Parathyroid adenoma (tissue), 2 donors: ENCODE results near the gene MAPT.

Source experiments
- H2AFZ ChIP-seq: fragments of 300-600 bp; sonication (generic); one replicate; pipeline ENCODE4 v1.7.0; 2017; ENCODE audit warnings: antibody characterized with exemption, mild to moderate bottlenecking
- H3K27ac ChIP-seq: fragments of 300-600 bp; sonication (generic); one replicate; pipeline ENCODE4 v1.7.0; 2017
- H3K27me3 ChIP-seq: fragments of 300-600 bp; sonication (generic); one replicate; pipeline ENCODE4 v1.7.0; 2017; ENCODE audit warnings: low read length; ENCODE audit not compliant: control insufficient read depth, insufficient read depth
- H3K36me3 ChIP-seq: fragments of 300-600 bp; sonication (generic); one replicate; pipeline ENCODE4 v1.7.0; 2017; ENCODE audit warnings: low read length; ENCODE audit not compliant: control insufficient read depth, insufficient read depth
- H3K4me1 ChIP-seq: fragments of 300-600 bp; sonication (generic); one replicate; pipeline ENCODE4 v1.7.0; 2017; ENCODE audit warnings: control low read depth
- H3K4me2 ChIP-seq: fragments of 300-600 bp; sonication (generic); one replicate; pipeline ENCODE4 v1.7.0; 2017; ENCODE audit warnings: low read length
- H3K4me3 ChIP-seq: fragments of 300-600 bp; sonication (generic); one replicate; pipeline ENCODE4 v1.7.0; 2017; ENCODE audit warnings: low read depth, low read length
- H3K79me2 ChIP-seq: fragments of 300-600 bp; sonication (generic); one replicate; pipeline ENCODE4 v1.7.0; 2017; ENCODE audit warnings: control low read depth
- H3K9ac ChIP-seq: fragments of 300-600 bp; sonication (generic); one replicate; pipeline ENCODE4 v1.7.0; 2017; ENCODE audit warnings: mild to moderate bottlenecking
- H3K9me3 ChIP-seq: fragments of 300-600 bp; sonication (generic); one replicate; pipeline ENCODE4 v1.7.0; 2017; ENCODE audit warnings: low read length; ENCODE audit not compliant: control insufficient read depth
- TF ChIP-seq, protein P1 (sequence below): fragments of 300-600 bp; sonication (generic); IDR thresholded peaks from one replicate; pipeline ENCODE4 v1.7.0; 2017; ENCODE audit warnings: antibody characterized with exemption, mild to moderate bottlenecking
- donor health status: primary hyperparathyroidism.

MAPT gene

GRCh38 chr17:45977506-45977824 lies 83.1 kb downstream of the MAPT start:
- Histone ChIP-seq H3K36me3 (no peaks in the 10 kb centered on the region), H3K9ac (no peak overlapping the region), H3K27me3 (no peaks in the 10 kb centered on the region), H3K27ac (no peak overlapping the region), H3K9me3 (no peaks in the 10 kb centered on the region), H3K4me1 (no peaks in the 10 kb centered on the region), H2AFZ (no peak overlapping the region), H3K4me2 (no peak overlapping the region), H3K4me3 (no peak overlapping the region), H3K79me2 (no peaks in the 10 kb centered on the region)
- TF ChIP-seq, protein P1, sequence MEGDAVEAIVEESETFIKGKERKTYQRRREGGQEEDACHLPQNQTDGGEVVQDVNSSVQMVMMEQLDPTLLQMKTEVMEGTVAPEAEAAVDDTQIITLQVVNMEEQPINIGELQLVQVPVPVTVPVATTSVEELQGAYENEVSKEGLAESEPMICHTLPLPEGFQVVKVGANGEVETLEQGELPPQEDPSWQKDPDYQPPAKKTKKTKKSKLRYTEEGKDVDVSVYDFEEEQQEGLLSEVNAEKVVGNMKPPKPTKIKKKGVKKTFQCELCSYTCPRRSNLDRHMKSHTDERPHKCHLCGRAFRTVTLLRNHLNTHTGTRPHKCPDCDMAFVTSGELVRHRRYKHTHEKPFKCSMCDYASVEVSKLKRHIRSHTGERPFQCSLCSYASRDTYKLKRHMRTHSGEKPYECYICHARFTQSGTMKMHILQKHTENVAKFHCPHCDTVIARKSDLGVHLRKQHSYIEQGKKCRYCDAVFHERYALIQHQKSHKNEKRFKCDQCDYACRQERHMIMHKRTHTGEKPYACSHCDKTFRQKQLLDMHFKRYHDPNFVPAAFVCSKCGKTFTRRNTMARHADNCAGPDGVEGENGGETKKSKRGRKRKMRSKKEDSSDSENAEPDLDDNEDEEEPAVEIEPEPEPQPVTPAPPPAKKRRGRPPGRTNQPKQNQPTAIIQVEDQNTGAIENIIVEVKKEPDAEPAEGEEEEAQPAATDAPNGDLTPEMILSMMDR = no peak

DNA sequence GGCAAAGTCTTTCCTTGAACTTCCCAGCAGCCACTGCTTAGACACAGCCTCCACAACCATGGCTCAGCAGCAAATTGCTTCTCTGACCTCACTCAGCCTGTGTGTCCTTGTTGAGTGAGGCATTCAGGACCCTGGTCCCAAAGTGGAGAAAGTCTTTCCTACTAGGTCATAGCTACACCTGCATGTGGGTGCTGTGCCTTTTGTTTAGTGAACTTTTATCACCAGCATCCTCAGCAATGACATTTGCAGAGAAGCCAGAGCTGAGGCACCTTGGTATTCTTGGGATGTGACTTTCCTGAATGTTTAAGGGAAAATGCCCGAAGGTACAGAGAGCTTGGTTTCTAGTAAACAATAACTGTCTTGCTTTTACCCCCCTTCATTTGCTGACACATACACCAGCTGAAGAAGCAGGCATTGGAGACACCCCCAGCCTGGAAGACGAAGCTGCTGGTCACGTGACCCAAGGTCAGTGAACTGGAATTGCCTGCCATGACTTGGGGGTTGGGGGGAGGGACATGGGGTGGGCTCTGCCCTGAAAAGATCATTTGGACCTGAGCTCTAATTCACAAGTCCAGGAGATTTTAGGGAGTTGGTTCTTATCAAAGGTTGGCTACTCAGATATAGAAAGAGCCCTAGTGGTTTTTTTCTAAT lies 83.7 kb downstream of the MAPT start:
- Histone ChIP-seq H3K4me3 (no peak overlapping the region), H3K9me3 (no peaks in the 10 kb centered on the region), H3K4me2 (no peak overlapping the region), H3K27me3 (no peaks in the 10 kb centered on the region), H3K27ac (no peak overlapping the region), H3K36me3 (no peaks in the 10 kb centered on the region), H3K79me2 (no peaks in the 10 kb centered on the region), H3K9ac (no peak overlapping the region), H2AFZ (no peak overlapping the region), H3K4me1 (no peaks in the 10 kb centered on the region)
- TF ChIP-seq, protein P1 = no peak

GRCh38 chr17:45979137-45979536 lies 84.8 kb downstream of the MAPT start:
- no peak overlapping the region for H3K9ac ChIP-seq
- no peaks in the 10 kb centered on the region for H3K4me1 ChIP-seq
- H3K36me3 ChIP-seq = no peaks in the 10 kb centered on the region
- no peaks in the 10 kb centered on the region for H3K9me3 ChIP-seq
- no peak overlapping the region for H2AFZ ChIP-seq
- H3K79me2 ChIP-seq = no peaks in the 10 kb centered on the region
- TF ChIP-seq, protein P1 = no peak
- H3K4me3 ChIP-seq = no peak overlapping the region
- no peaks in the 10 kb centered on the region for H3K27me3 ChIP-seq
- no peak overlapping the region for H3K4me2 ChIP-seq
- no peak overlapping the region for H3K27ac ChIP-seq

GRCh38 chr17:45980855-45981254 lies 86.5 kb downstream of the MAPT start:
- H2AFZ ChIP-seq = no peak overlapping the region
- no peak overlapping the region for H3K27ac ChIP-seq
- H3K36me3 ChIP-seq = no peaks in the 10 kb centered on the region
- TF ChIP-seq, protein P1 = no peak
- no peak overlapping the region for H3K4me3 ChIP-seq
- H3K4me1 ChIP-seq = peaks cover 6% of the 10 kb centered on the region
- H3K79me2 ChIP-seq = no peaks in the 10 kb centered on the region
- H3K4me2 ChIP-seq = no peak overlapping the region
- H3K27me3 ChIP-seq = no peaks in the 10 kb centered on the region
- H3K9me3 ChIP-seq = no peaks in the 10 kb centered on the region
- no peak overlapping the region for H3K9ac ChIP-seq

- no peaks in the 10 kb centered on the region for H3K27me3 ChIP-seq
- H3K9ac ChIP-seq = no peak overlapping the region
- H3K4me3 ChIP-seq = no peak overlapping the region
- H3K4me2 ChIP-seq = no peak overlapping the region
- no peak overlapping the region for H2AFZ ChIP-seq
- H3K4me1 ChIP-seq = peaks cover 6% of the 10 kb centered on the region
- no peaks in the 10 kb centered on the region for H3K79me2 ChIP-seq
- TF ChIP-seq, protein P1 = no peak
- no peaks in the 10 kb centered on the region for H3K36me3 ChIP-seq
- no peak overlapping the region for H3K27ac ChIP-seq
- no peaks in the 10 kb centered on the region for H3K9me3 ChIP-seq
Observed at GRCh38 chr17:45981306-45981705, 87.0 kb downstream of the MAPT start.
